Fibroblast of the aortic adventitia (primary cell): ENCODE results near the gene NELFE. TPM values are rescaled to one million over a fixed set of nuclear protein-coding genes. Genes with fewer than 3 reads are reported as not detected.
"Not testable (repeated sequence)": the region's sequence is repeated elsewhere in the genome, so short reads cannot be mapped to it uniquely, and the experiment has no call there.

Experiments used
- DNase-seq: peaks from one replicate; pipeline ENCODE4 v3.0.0-alpha.2; 2010; ENCODE audit warnings: low read depth
- H3K4me3 ChIP-seq: 2 replicates; pipeline ENCODE4 v1.5.1; 2011; ENCODE audit warnings: low read depth, mild to moderate bottlenecking, control low read depth, low read length, moderate library complexity
- total RNA-seq: library from RNA; depleted of rRNA; stranded (reverse); fragments of >200 nt; gene quantifications from 2 replicates; pipeline ENCODE4 v1.2.3, GENCODE V29; 2012; ENCODE audit warnings: low replicate concordance
- TF ChIP-seq, protein P1 (sequence below): IDR thresholded peaks from 2 replicates; pipeline ENCODE4 v1.5.1; 2011; ENCODE audit warnings: mild to moderate bottlenecking, low read length, control low read depth, inconsistent platforms; ENCODE audit not compliant: insufficient read depth

The NELFE gene, protein sequence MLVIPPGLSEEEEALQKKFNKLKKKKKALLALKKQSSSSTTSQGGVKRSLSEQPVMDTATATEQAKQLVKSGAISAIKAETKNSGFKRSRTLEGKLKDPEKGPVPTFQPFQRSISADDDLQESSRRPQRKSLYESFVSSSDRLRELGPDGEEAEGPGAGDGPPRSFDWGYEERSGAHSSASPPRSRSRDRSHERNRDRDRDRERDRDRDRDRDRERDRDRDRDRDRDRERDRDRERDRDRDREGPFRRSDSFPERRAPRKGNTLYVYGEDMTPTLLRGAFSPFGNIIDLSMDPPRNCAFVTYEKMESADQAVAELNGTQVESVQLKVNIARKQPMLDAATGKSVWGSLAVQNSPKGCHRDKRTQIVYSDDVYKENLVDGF
- 36.6 and 109 TPM in 2 replicates for total RNA-seq

- peak within 1 kb of the TSS; percentile 100 for H3K4me3 ChIP-seq
- TF ChIP-seq, protein P1, sequence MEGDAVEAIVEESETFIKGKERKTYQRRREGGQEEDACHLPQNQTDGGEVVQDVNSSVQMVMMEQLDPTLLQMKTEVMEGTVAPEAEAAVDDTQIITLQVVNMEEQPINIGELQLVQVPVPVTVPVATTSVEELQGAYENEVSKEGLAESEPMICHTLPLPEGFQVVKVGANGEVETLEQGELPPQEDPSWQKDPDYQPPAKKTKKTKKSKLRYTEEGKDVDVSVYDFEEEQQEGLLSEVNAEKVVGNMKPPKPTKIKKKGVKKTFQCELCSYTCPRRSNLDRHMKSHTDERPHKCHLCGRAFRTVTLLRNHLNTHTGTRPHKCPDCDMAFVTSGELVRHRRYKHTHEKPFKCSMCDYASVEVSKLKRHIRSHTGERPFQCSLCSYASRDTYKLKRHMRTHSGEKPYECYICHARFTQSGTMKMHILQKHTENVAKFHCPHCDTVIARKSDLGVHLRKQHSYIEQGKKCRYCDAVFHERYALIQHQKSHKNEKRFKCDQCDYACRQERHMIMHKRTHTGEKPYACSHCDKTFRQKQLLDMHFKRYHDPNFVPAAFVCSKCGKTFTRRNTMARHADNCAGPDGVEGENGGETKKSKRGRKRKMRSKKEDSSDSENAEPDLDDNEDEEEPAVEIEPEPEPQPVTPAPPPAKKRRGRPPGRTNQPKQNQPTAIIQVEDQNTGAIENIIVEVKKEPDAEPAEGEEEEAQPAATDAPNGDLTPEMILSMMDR: no peak
- DNase-seq: peak; percentile 96
Observed at GRCh38 chr6:31958741-31959739, at the start of gene NELFE, which contains the start of gene SKIC2. Gene NELFE, minus strand, starts transcription at chr6:31958971. Its CDS starts 525 bp downstream, at chr6:31958446. Gene SKIC2, plus strand, starts transcription at chr6:31959175. Its CDS starts 18 bp downstream, at chr6:31959193.

DNA sequence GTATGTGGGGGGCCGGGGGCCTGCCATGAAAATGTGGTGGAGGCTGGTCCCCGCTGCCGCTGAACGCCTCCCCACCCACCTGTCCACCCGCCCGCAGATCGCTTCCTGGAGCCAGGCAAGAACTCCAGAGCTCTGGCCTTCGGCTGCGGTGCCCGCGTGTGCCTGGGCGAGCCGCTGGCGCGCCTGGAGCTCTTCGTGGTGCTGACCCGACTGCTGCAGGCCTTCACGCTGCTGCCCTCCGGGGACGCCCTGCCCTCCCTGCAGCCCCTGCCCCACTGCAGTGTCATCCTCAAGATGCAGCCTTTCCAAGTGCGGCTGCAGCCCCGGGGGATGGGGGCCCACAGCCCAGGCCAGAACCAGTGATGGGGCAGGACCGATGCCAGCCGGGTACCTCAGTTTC is 49.3 kb upstream of the NELFE start:
- not testable (repeated sequence) for H3K4me3 ChIP-seq, DNase-seq

DNA sequence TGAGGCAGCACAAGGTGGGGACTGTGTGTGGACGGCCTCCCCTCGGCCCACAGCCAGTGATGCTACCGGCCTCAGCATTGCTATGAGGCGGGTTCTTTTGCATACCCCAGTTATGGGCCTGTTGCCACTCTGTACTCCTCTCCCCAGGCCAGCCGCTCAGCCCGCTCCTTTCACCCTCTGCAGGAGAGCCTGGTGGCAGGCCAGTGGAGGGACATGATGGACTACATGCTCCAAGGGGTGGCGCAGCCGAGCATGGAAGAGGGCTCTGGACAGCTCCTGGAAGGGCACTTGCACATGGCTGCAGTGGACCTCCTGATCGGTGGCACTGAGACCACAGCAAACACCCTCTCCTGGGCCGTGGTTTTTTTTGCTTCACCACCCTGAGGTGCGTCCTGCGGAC is 48.3 kb upstream of the NELFE start:
- not testable (repeated sequence) for DNase-seq, H3K4me3 ChIP-seq

- not testable (repeated sequence) for H3K4me3 ChIP-seq, DNase-seq
Observed at GRCh38 chr6:32005991-32006529, 47.3 kb upstream of the NELFE start.

- H3K4me3 ChIP-seq, DNase-seq: not testable (repeated sequence)
Observed at GRCh38 chr6:32005538-32005880, 46.7 kb upstream of the NELFE start.

DNA sequence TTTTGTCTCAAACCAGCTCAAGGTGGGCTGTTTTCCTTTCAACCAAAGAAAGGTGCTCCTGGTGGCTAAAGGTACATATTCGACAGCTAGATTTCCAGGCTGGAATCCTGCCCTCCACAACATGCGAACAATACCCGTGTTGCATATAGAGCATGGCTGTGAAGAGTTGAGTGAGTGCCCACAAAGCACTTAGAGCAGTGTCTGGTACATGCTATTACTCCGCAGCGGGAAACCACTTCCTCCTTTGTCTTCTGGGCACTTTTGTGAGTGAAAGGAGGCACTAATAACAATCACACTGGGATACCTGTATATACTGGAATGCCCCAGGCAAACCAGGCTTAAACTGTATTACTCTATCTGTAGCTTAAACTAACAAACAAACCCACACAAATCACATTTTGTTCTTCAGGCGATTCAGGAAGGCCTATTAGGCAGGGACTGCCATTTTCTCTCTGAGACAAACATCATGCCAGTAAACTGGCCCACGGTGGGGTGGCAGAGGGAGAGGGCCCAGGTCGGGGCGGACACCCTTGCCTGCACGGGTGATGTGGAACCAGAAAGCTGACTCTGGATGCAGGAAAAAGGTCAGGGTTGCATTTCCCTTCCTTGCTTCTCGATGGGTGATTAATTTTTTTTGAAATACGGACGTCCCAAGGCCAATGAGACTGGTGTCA is 46.2 kb upstream of the NELFE start:
- not testable (repeated sequence) for H3K4me3 ChIP-seq, DNase-seq

- not testable (repeated sequence) for H3K4me3 ChIP-seq, DNase-seq
Observed at GRCh38 chr6:32004393-32004792, 45.6 kb upstream of the NELFE start.

GRCh38 chr6:32003301-32003700 is 44.5 kb upstream of the NELFE start:
- DNase-seq, H3K4me3 ChIP-seq: not testable (repeated sequence)

DNA sequence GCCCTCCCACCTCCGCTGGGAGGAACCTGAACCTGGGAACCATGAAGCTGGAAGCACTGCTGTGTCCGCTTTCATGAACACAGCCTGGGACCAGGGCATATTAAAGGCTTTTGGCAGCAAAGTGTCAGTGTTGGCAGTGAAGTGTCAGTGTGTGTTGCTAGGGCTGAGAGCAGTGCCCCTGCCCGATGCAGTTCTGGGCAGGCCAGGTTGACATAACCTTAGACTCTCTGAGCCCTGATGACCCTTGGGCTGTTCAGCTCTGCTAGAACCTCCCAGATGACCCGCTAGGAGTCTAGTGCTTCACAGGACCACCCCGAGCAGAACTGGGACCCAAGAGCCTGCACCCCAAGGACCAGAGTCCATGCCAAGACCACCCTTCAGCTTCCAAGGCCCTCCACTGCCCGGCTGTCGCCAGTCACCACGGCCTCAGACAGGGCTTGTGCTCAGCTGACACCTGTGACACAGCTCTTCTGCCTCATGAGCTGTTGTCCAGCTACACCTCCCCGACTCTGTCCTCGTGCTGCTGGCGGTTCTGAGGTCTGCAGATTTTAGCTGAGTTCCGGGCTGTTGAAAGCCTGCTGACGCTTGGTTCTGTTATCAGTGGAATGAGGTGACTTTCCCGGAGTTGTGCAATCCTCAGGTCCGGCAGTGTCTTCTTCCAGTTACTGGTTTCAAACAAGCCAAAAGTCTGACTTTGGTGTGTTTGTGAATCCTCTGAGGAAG is 43.9 kb upstream of the NELFE start:
- H3K4me3 ChIP-seq, DNase-seq: not testable (repeated sequence)

GRCh38 chr6:31996385-31996784 is 37.6 kb upstream of the NELFE start:
- not testable (repeated sequence) for DNase-seq, H3K4me3 ChIP-seq

GRCh38 chr6:31994421-31994820 is 35.6 kb upstream of the NELFE start:
- H3K4me3 ChIP-seq: not testable (repeated sequence)

DNA sequence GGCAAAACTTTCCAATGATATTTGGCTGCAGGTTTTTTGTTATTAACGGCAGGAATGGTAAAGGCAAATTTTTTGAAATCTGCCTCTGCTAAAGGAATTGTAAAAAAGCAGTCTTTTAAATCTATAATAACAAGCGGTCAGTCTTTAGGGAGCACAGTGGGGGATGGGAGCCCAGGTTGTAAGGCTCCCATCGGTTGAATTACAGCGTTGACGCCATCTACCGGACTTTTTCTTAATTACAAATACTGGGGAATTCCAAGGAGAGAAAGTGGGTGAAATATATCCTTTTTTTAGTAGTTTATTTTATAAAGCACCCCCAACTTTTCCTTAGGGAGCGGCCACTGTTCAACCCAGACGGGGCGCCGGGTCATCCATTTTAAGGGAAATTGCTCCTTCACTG is 30.6 kb upstream of the NELFE start:
- H3K4me3 ChIP-seq, DNase-seq: not testable (repeated sequence)

More at GRCh38 chr6:31994421-31994820, 35.6 kb upstream of the NELFE start:
- DNase-seq: not testable (repeated sequence)

DNA sequence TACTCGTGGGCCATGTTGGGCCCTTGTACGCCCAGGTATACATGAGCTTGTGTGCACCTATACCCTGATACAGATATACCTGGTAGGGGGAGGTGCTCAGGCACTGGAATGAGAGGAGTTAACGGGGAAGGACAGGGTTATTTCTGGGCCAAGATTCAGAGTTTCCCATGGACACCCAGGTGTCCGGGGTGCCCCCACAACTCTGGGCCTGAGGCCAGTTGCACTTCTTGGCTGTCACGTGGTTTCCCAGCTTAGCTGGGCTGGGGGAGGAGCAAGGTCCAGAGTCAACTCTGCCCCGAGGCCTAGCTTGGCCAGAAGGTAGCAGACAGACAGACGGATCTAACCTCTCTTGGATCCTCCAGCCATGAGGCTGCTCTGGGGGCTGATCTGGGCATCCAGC is 23.0 kb upstream of the NELFE start, which contains the start of gene C4A:
C4A (plus strand) TSS at position 314 of the 400 bp plus-strand sequence; CDS start at position 365, 51 bp downstream.
- not testable (repeated sequence) for H3K4me3 ChIP-seq

DNA sequence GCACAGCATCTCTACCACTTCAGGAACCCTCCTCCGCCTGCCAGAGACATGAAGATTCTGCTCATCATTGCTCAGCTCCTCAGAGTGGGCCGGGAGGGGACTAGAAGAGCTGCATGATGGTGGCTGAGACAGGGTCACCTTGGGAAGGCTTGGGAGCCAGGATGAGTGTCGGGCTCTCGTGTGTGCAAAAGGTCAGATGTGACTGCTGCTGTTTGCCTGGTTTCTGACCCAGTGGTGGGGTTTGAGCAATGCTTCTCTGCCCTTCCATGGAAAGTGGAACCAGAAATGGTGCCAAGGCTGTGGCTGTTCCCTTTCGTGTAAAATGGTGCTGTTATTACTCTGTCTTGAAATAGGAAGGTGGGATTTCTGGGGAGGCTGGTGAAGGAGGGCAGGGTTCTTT is 22.2 kb upstream of the NELFE start:
- not testable (repeated sequence) for H3K4me3 ChIP-seq, DNase-seq

More for the DNA sequence above, 23.0 kb upstream of the NELFE start, which contains the start of gene C4A:
- not testable (repeated sequence) for DNase-seq

- not testable (repeated sequence) for DNase-seq
Observed at GRCh38 chr6:31980195-31980876, 21.6 kb upstream of the NELFE start.

More at GRCh38 chr6:31980195-31980876, 21.6 kb upstream of the NELFE start:
- not testable (repeated sequence) for H3K4me3 ChIP-seq
